Measurements from ENCODE around the gene AATF. TPM values are rescaled to one million over a fixed set of nuclear protein-coding genes. Genes with fewer than 3 reads are reported as not detected.

AATF gene
- total and polyA plus RNA-seq, 2 donors (not counting 1 experiment from before 2014, with no cell fraction given), result 23.9 to 54.8 TPM

DNA sequence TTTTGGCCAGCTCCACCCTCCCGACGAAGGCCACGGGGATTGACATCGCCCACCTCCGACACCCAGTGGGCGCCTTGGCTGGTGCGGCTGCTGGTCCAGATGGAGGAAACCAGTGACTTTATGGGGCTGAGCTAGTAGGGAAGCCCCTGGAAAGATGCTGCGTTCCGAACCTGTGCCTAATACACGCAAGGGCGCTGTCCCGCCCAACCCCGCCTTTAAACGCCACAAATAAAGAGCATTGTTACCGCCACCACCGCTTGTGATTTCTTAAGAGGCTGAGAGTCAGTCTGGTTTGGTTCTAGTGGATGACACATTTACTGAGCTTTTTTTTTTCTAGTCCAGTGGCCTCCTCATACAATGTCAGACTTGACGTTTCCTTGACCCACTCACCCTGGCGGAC, 107.9 kb downstream of the AATF start:
- H3K4me1 ChIP-seq (ENCODE audit: control insufficient read depth in 2 of 2, insufficient read depth in 2 of 2, low read length in 2 of 2), result no peaks in the 10 kb centered on the region
- H4K20me1 ChIP-seq (ENCODE audit: control insufficient read depth, insufficient read depth, low read length, poor library complexity, severe bottlenecking), result no peaks in the 10 kb centered on the region
- H3K9ac ChIP-seq (ENCODE audit: low read length), result no peak overlapping the region
- H3K4me1 Mint-ChIP-seq, result no peaks in the 10 kb centered on the region
- ChIA-PET CTCF (interaction anchor here (0.7 to 1.8 kb wide), 2 partner anchors 9 to 331 kb away, joined by 5 to 10 read pairs; no protein-coding TSS in a partner anchor), POLR2A (no interaction called here)
- H3K4me3 ChIP-seq (ENCODE audit: control extremely low read depth in 1 of 5, extremely low read depth in 1 of 5, insufficient read depth in 1 of 5, low read depth in 2 of 5, low read length in 4 of 5), result no peak overlapping the region
- H3K9me3 Mint-ChIP-seq (ENCODE audit: insufficient read depth), result no peaks in the 10 kb centered on the region
- H3K27ac ChIP-seq (ENCODE audit: low read length in 2 of 2), result no peak overlapping the region
- no peak overlapping the region for H3K4me2 ChIP-seq (replicated peaks; ENCODE audit: low read depth, low read length, poor library complexity, severe bottlenecking)
- H3K27me3 Mint-ChIP-seq, result no peaks in the 10 kb centered on the region
- intact Hi-C loops (cut with micrococcal nuclease), result no loop called here
- H3K27ac Mint-ChIP-seq, result no peak overlapping the region
- 100% methylated on average over 6 of the region's 18 CpGs for WGBS (ENCODE audit: insufficient coverage)
- no peaks in the 10 kb centered on the region for H3K79me2 ChIP-seq (ENCODE audit: control insufficient read depth, insufficient read depth, low read length)
- ATAC-seq (ENCODE audit: low read depth) (no peak), DNase-seq (no peak)
- no peak overlapping the region for H2AFZ ChIP-seq (ENCODE audit: insufficient read depth, low read depth, low read length, poor library complexity, severe bottlenecking)
- peaks cover 3 to 40% of the 10 kb centered on the region in 2 experiments for H3K36me3 ChIP-seq (replicated peaks in 1 of 2; ENCODE audit: control extremely low read depth in 1 of 2, control insufficient read depth in 1 of 2, extremely low read depth in 1 of 2, insufficient read depth in 2 of 2, low read length in 1 of 2)
- H3K4me3 Mint-ChIP-seq, result no peak overlapping the region
- TF ChIP-seq, protein P1, sequence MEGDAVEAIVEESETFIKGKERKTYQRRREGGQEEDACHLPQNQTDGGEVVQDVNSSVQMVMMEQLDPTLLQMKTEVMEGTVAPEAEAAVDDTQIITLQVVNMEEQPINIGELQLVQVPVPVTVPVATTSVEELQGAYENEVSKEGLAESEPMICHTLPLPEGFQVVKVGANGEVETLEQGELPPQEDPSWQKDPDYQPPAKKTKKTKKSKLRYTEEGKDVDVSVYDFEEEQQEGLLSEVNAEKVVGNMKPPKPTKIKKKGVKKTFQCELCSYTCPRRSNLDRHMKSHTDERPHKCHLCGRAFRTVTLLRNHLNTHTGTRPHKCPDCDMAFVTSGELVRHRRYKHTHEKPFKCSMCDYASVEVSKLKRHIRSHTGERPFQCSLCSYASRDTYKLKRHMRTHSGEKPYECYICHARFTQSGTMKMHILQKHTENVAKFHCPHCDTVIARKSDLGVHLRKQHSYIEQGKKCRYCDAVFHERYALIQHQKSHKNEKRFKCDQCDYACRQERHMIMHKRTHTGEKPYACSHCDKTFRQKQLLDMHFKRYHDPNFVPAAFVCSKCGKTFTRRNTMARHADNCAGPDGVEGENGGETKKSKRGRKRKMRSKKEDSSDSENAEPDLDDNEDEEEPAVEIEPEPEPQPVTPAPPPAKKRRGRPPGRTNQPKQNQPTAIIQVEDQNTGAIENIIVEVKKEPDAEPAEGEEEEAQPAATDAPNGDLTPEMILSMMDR (IDR thresholded peaks at IDR 0.05), result no peak
- TF ChIP-seq EZH2 (IDR thresholded peaks at IDR 0.05; ENCODE audit: borderline replicate concordance, insufficient read depth, low read depth, low read length, poor library complexity, severe bottlenecking), result no peak
- no peaks in the 10 kb centered on the region for H3K9me3 ChIP-seq (ENCODE audit: control extremely low read depth in 1 of 3, control insufficient read depth in 2 of 3, insufficient read depth in 1 of 3, low read length in 2 of 3)
- no peaks in the 10 kb centered on the region for H3K27me3 ChIP-seq (replicated peaks in 1 of 4; ENCODE audit: control extremely low read depth in 1 of 4, control insufficient read depth in 3 of 4, insufficient read depth in 4 of 4, low read length in 3 of 4)

DNA sequence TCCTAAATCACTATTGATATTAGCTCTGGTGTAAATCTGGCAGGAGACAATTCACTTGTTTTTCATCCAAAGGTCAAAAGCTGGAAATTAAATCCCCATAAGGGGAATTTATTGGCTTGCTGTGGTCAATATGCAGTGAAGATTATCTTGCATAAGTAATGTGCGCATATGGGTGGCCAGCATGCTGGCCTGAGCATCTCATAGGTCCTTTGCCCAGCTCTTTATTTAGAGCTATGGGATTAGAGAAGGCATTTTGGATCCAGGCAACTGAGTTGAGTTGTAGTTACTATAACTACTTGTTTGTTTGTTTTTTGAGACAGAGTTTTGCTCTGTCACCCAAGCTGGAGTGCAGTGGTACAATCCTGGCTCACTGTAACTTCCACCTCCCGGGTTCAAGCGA, 110.7 kb downstream of the AATF start:
- no peak for TF ChIP-seq EZH2 (IDR thresholded peaks at IDR 0.05; ENCODE audit: borderline replicate concordance, insufficient read depth, low read depth, low read length, poor library complexity, severe bottlenecking)
- TF ChIP-seq, protein P1 (IDR thresholded peaks at IDR 0.05), result no peak
- POLR2A ChIA-PET, result no interaction called here

More for the DNA sequence above, 110.7 kb downstream of the AATF start:
- CTCF ChIA-PET, result interaction anchor here (1.4 kb wide), 1 partner anchor 12 kb away, joined by 6 read pairs; no protein-coding TSS in a partner anchor
- H3K27ac Mint-ChIP-seq, result no peak overlapping the region
- DNase-seq, result no peak
- H3K4me1 ChIP-seq (ENCODE audit: control insufficient read depth in 2 of 2, insufficient read depth in 2 of 2, low read length in 2 of 2), result no peaks in the 10 kb centered on the region
- 100% methylated on average over 3 of the region's 3 CpGs for WGBS (ENCODE audit: insufficient coverage)
- no peaks in the 10 kb centered on the region for H3K9me3 ChIP-seq (ENCODE audit: control extremely low read depth in 1 of 3, control insufficient read depth in 2 of 3, insufficient read depth in 1 of 3, low read length in 2 of 3)
- H3K4me3 Mint-ChIP-seq, result no peak overlapping the region
- no peaks in the 10 kb centered on the region for H3K27me3 Mint-ChIP-seq
- H3K27ac ChIP-seq (ENCODE audit: low read length in 2 of 2), result no peak overlapping the region
- no peaks in the 10 kb centered on the region for H3K27me3 ChIP-seq (replicated peaks in 1 of 4; ENCODE audit: control extremely low read depth in 1 of 4, control insufficient read depth in 3 of 4, insufficient read depth in 4 of 4, low read length in 3 of 4)
- H2AFZ ChIP-seq (ENCODE audit: insufficient read depth, low read depth, low read length, poor library complexity, severe bottlenecking), result no peak overlapping the region
- H3K9ac ChIP-seq (ENCODE audit: low read length), result no peak overlapping the region
- no peaks in the 10 kb centered on the region for H3K9me3 Mint-ChIP-seq (ENCODE audit: insufficient read depth)
- intact Hi-C loops (cut with micrococcal nuclease), result no loop called here
- no peaks in the 10 kb centered on the region for H3K79me2 ChIP-seq (ENCODE audit: control insufficient read depth, insufficient read depth, low read length)
- no peak for ATAC-seq (ENCODE audit: low read depth)
- H3K4me3 ChIP-seq (ENCODE audit: control extremely low read depth in 1 of 5, extremely low read depth in 1 of 5, insufficient read depth in 1 of 5, low read depth in 2 of 5, low read length in 4 of 5), result no peak overlapping the region
- H4K20me1 ChIP-seq (ENCODE audit: control insufficient read depth, insufficient read depth, low read length, poor library complexity, severe bottlenecking), result no peaks in the 10 kb centered on the region
- peaks cover 3 to 27% of the 10 kb centered on the region in 2 experiments for H3K36me3 ChIP-seq (replicated peaks in 1 of 2; ENCODE audit: control extremely low read depth in 1 of 2, control insufficient read depth in 1 of 2, extremely low read depth in 1 of 2, insufficient read depth in 2 of 2, low read length in 1 of 2)
- no peak overlapping the region for H3K4me2 ChIP-seq (replicated peaks; ENCODE audit: low read depth, low read length, poor library complexity, severe bottlenecking)
- H3K4me1 Mint-ChIP-seq, result no peaks in the 10 kb centered on the region

Measured in B cell (primary cell).